ENCODE measurements around the gene SNRNP48.

SNRNP48 gene

GRCh38 chr6:7594579-7595125 lies 4.7 kb downstream of the SNRNP48 start:
- DNase-seq (ENCODE audit: low spot score), result no peak

- DNase-seq (ENCODE audit: low spot score), result no peak
These were observed 14.0 kb downstream of the SNRNP48 start for GRCh38 chr6:7604003-7604402.

DNA sequence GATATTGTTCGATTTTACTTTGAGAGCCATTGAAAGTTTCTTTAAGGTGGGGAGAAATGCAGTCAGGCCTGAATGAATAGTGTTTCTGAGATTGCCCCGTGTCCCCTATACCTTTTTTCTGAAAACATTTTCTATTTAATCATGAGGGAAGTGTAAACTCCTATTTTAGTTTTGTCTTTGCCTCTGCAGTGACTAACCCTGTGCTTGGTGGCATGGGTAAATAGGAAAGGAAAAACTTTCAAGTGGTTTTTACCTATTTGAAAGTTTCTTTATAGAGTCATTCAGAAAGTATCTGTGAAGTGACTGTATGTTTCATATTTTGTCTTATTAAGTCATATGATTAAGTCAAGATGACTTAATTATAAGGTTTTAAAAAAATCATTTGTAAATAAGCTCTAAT lies 14.5 kb downstream of the SNRNP48 start:
- no peak for DNase-seq (ENCODE audit: low spot score)

- DNase-seq (ENCODE audit: low spot score), result peak; percentile 29
These were observed 25.8 kb downstream of the SNRNP48 start for GRCh38 chr6:7615611-7616383.

GRCh38 chr6:7617801-7618764 lies 28.1 kb downstream of the SNRNP48 start:
- DNase-seq (ENCODE audit: low spot score), result no peak

DNA sequence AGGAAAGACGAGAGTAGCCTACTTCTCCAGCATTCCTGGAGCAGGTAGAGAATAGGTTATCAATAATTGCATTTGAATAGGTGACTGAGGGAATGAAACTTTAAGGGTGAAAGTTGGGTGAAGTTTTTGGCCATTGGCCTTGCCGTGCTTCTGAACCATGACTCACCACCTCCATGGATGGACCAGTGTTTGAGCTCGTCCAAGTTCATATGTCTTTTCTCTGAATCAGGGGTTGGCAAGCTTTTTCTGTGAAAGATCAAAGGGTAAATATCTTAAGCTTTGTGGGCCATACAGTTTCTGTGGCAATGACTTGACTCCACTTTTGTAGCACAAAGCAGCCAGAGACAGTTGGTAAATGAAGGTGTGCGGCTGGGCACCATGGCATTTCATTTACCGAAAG lies 31.8 kb downstream of the SNRNP48 start:
- DNase-seq (ENCODE audit: low spot score), result no peak

DNA sequence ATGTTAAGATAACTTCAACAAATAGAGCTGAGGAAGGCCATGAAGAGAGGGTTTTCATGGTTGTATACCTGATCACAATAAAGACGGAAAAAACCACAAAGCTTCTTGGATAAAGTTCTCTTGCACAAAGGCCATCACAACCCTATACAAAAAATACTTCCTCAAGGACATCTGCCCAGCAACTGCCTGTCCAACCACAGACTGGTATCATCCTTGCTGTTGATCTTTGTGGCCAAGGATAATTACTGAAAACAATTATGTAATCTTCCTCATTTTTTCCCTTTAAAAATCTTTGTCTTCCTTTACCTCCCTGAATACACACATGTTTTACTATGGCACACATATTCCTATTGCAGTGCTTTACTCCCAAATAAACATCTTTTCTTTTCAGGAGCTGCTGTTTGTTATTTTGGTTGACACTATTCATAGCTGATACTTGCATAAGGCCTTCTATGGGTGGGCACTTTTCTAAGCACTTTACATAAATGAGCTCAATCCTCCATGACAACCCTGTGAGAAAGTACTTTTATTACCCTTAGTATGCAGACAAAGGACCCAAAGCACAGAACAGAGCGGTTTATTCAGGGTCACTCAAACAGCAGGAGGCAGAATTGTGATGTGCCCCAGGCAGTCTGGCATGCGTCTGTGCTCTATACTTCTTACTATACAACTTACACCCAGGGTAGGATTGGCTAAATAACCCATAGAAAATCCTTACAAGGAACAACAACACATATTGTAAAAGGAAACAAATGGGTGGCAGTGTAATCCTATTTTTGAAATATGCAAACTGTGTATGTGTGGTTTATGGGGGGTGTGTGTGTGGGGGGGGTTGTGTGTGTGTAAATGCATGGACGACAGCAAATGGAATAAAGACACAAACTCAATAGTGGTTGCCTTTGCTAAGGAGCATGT lies 35.1 kb downstream of the SNRNP48 start:
- no peak for DNase-seq (ENCODE audit: low spot score)

- no peak for DNase-seq (ENCODE audit: low spot score)
These were observed 38.5 kb downstream of the SNRNP48 start for GRCh38 chr6:7628479-7628878.

GRCh38 chr6:7628909-7629308 lies 38.9 kb downstream of the SNRNP48 start:
- DNase-seq (ENCODE audit: low spot score), result no peak

DNA sequence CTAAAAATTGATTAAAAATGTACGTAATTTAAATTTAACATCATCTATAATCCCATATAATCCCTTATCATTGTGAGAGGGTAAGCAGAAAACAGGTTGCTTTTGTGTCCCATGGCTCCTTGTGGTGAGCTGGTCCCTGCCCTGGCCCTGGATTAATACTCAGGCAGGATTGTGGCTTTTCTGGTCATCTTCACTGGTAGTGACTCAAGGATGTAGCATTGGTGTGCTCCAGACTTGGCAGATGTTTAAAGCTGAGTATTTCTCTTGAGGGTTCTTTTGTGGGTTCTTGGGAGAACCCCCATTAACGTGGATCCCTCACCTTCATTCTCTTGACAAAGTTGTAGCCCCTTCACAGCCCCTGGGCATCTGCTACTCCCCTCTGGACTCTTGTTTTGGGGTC lies 39.3 kb downstream of the SNRNP48 start:
- DNase-seq (ENCODE audit: low spot score), result no peak

DNA sequence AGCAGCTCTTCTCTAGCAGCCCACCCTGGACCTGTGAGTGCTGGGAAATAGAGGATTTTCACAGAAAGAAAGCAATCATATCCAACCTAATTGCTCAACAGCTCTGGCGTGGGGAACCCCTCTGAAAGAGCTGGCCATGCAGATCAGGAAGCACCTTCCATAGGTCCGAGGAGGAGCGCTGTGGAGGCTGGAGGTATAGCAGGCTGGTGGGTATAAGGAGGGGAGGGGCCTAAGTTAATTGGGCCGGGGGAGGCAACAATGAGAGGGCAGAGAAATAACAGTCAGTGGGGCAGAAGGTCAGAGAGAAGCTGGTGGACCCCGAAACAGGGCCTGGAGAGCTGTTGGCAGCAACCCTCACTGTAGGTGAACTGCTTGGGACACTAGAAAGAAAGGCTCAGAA lies 40.8 kb downstream of the SNRNP48 start:
- DNase-seq (ENCODE audit: low spot score), result no peak

DNA sequence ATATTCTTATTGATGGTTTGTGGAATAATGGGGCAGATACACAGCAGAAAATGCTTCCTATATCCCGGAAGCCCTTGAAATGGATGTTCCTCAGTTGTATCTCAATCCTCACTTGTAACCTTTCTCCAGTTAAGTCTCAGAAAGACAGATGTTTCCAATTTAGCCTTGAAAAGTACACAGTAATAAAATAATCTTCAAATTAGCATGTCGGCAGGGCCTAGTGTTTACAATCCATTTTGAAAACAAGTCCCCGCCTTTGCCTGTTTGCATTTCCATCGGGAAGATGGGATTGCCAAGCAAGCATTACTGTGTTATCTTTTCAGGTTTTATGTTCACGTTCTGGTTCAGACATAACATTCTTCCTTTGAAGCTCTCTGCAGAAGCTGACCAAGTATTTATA lies 41.5 kb downstream of the SNRNP48 start:
- no peak for DNase-seq (ENCODE audit: low spot score)

- DNase-seq (ENCODE audit: low spot score), result no peak
These were observed 42.7 kb downstream of the SNRNP48 start for GRCh38 chr6:7632501-7633290.

- DNase-seq (ENCODE audit: low spot score), result no peak
These were observed 43.4 kb downstream of the SNRNP48 start for GRCh38 chr6:7633361-7633760.

DNA sequence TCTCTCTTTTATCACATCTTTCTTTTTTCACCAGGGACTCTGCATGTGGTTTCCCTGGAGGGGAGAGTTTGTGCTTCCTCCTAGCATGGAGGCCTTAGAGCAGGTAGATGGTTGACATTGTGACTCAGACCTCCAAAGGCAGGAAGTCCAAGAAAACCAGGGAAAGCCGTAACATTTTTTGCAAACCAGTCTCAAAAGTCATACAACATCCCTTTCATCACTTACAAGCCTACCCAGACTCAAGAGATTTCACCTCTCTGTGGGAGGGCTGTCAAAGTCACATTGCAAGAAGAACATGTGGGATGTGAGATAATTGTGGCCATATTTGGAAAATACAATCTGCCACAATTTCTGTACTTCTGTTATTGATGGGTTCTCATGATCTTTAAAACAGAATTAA lies 46.2 kb downstream of the SNRNP48 start:
- no peak for DNase-seq (ENCODE audit: low spot score)

- no peak for DNase-seq (ENCODE audit: low spot score)
These were observed 47.5 kb downstream of the SNRNP48 start for GRCh38 chr6:7637533-7637932.

DNA sequence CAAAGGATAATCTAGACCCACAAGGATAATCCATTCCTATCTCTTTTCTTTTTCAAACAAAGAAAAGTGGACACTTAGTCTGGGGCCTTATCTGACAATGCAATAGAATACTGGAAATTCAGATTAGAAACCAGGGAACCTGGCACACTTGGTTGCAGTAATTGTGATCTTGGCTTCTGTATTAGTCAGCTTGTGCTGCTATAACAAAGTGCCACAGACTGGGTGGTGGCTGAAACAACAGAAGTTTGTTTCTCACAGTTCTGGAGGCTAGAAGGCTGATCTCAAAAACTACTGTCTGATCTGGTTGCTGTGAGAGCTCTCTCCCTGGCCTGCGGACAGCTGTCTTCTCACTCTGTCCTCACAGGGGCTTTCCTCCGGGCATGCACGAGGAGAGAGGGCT lies 49.4 kb downstream of the SNRNP48 start:
- no peak for DNase-seq (ENCODE audit: low spot score)

DNA sequence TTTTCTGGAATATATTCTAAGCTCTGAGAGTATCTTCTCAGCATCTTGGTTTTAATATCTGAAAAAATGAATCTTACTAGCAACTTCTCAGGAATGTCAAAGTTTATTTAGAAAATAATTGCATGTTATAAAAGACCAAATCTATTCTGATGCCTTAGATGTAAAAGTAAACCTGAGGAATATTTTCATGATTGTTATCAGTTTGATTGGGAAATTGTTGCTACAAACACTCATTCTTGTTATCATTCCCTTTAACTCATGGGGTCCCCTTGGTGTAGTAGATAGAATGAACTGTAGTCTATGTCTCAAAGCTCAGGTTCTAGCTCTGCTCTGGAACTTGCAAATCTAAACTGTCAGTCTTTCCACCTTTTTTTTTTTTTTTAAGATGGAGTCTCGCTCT lies 50.0 kb downstream of the SNRNP48 start:
- DNase-seq (ENCODE audit: low spot score), result no peak

DNA sequence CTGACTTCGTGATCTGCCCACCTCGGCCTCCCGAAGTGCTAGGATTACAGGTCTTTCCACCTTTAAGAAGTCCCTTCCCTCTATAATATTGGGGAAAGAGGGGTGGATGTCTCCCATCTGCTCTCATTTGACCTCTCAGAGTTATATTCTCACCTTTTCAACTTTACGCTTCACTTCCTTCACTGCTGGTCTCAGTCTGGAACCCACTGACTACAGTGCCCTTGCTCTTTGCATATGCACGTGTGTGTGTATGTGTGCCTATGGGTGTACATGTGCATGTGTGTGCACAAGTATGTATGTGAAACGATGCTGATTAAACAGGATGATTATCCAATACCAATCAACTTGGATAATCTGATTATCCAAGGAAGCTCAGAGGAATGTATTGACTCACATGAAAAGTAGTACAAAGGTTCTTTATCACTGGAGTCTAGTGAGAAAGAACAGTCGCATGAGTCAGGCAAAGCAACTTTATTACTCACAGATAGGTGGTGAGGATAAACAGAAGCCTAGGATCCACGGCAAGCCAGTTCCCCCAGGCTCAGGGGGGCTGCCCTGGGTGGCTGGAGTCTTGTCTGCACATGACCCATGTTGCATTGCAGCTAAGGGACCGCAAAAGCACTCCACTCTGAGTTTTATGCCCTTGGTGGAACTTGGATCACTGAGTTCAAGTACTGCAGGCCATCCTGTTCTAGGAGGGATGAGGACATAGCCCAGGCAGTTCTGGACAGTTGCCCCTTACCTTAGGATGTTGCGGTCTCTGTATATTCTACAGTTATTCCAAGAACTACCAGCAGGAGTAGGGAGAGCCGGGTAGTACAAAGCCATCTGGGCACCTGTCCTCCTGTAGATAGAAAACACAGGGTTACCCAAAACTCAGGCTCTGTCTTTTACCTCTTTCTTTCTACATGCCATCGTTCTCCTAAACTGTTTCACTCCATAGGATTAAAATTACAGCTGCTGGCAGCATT lies 50.9 kb downstream of the SNRNP48 start:
- DNase-seq (ENCODE audit: low spot score), result peak; percentile 47

DNA sequence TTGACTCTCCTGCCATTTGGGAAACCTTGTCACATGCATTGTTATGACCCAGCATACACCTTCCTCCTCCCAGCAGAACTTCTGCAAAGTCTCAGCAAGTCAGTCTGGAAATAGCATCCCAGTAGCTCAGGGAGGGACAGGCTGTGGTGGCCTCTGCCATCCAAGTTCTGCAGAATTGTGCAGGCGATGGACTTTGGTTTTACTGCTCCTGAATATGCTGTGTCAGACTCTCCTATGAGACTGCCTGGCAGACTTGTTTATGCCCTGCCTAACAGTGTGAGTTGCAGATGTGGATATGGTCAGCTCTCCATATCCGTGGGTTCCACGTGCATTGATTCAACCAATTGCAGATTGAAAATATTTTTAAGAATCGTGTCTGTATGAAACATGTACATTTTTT lies 52.8 kb downstream of the SNRNP48 start:
- DNase-seq (ENCODE audit: low spot score), result no peak

Data from hepatic stellate cell (primary cell).